ENCODE data around the gene INPP4A.

GRCh38 chr2:98404556-98405250 is 40.0 kb upstream of the INPP4A start:
- TF ChIP-seq HDAC2 (IDR thresholded peaks at IDR 0.05) (no peak), CTCF (IDR thresholded peaks at IDR 0.05) (no peak), CHD2 (IDR thresholded peaks at IDR 0.05; ENCODE audit: low read length, partially characterized antibody) (no peak), RAD21 (conservative IDR thresholded peaks at IDR 0.05 in 1 of 2, IDR thresholded peaks at IDR 0.05 in 1 of 2) (no peak), JUN (IDR thresholded peaks at IDR 0.05) (no peak)
